ENCODE results near the gene TENT5C.

The TENT5C gene

DNA sequence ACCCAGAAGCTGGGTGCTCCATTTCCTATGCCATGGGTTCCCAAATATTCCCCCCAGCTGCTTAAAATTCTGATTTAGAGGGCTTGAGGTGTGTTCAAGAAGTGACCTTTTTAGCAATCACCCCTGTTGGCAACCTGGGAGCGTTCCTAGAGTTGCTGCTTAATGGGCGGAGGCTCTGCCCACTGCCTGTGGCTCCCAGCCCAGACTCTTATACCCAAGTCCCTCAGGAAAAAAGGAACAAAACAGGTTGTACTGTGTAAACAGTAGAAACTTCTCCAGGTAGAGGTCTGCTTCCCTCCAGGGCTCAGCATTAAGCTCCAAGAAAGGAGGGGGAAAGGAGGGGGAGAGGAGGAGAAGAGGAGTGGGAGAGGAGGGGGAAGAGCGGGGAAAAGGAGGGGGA is 14.6 kb upstream of the TENT5C start:
- no peak for DNase-seq
- Histone ChIP-seq H3K9me3 (ENCODE audit: control insufficient read depth, low read length) (no peaks in the 10 kb centered on the region), H3K79me1 (replicated peaks; ENCODE audit: low read length, poor library complexity, severe bottlenecking) (no peaks in the 10 kb centered on the region), H3K36me3 (ENCODE audit: control insufficient read depth in 1 of 2, insufficient read depth in 2 of 2, low read depth in 1 of 2, low read length in 2 of 2) (no peaks in the 10 kb centered on the region), H2BK12ac (ENCODE audit: low read length in 2 of 2) (no peak overlapping the region), H3K27ac (ENCODE audit: low read length, poor library complexity, severe bottlenecking) (no peak overlapping the region), H3K4me3 (ENCODE audit: insufficient read depth in 1 of 2, low read depth in 1 of 2, low read length in 2 of 2) (no peak overlapping the region), H2AK5ac (ENCODE audit: low read length, severe bottlenecking) (no peak overlapping the region), H3K4ac (ENCODE audit: low read depth in 1 of 2, low read length in 2 of 2) (no peak overlapping the region), H2AFZ (ENCODE audit: low read depth, low read length) (no peak overlapping the region), H3K4me2 (ENCODE audit: low read length, poor library complexity, severe bottlenecking) (no peak overlapping the region), H2BK5ac (ENCODE audit: low read depth, low read length, poor library complexity, severe bottlenecking) (no peak overlapping the region), H2BK120ac (ENCODE audit: low read depth, low read length) (no peak overlapping the region), H3K4me1 (ENCODE audit: control insufficient read depth, insufficient read depth, low read depth, low read length) (peaks cover 3% of the 10 kb centered on the region), H4K91ac (ENCODE audit: low read length) (no peak overlapping the region), H3K14ac (ENCODE audit: low read length in 2 of 2) (no peak overlapping the region), H3K9ac (ENCODE audit: low read length) (no peak overlapping the region), H3K27me3 (ENCODE audit: control insufficient read depth in 1 of 2, insufficient read depth in 1 of 2, low read length in 2 of 2) (peaks cover 8 to 30% of the 10 kb centered on the region in 2 experiments), H2BK15ac (ENCODE audit: low read depth, poor library complexity, severe bottlenecking) (no peak overlapping the region), H3K18ac (ENCODE audit: low read depth in 1 of 2, low read length in 2 of 2) (no peak overlapping the region), H3K23ac (ENCODE audit: low read length in 2 of 2) (no peak overlapping the region), H4K8ac (ENCODE audit: low read length) (no peak overlapping the region)
- 81% methylated on average over 2 of the region's 3 CpGs for WGBS

DNA sequence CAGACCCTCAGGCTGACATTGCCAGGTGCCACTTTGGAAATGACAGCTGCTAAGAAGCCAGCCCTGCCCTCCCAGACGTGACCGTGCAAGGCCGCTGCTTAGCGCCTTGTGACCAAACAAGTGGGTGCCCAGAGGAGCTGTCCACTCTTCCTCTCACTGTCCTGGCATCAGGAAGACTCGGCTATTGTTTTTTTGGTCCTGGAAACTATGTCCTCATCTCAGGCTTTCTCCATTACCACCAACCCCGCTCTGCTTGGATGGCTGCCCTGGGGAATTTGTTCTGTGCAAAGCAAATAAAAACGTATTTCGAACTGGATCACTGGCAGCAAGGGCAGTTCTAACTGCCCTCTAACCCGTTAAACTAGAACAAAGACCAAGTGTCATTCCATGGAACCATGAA is 13.7 kb upstream of the TENT5C start:
- Histone ChIP-seq H3K36me3 (ENCODE audit: control insufficient read depth in 1 of 2, insufficient read depth in 2 of 2, low read depth in 1 of 2, low read length in 2 of 2) (no peaks in the 10 kb centered on the region), H2BK120ac (ENCODE audit: low read depth, low read length) (no peak overlapping the region), H4K91ac (ENCODE audit: low read length) (no peak overlapping the region), H3K4ac (ENCODE audit: low read depth in 1 of 2, low read length in 2 of 2) (no peak overlapping the region), H2BK12ac (ENCODE audit: low read length in 2 of 2) (no peak overlapping the region), H2BK15ac (ENCODE audit: low read depth, poor library complexity, severe bottlenecking) (no peak overlapping the region), H3K9ac (ENCODE audit: low read length) (no peak overlapping the region), H3K23ac (ENCODE audit: low read length in 2 of 2) (no peak overlapping the region), H3K14ac (ENCODE audit: low read length in 2 of 2) (no peak overlapping the region), H3K4me2 (ENCODE audit: low read length, poor library complexity, severe bottlenecking) (no peak overlapping the region), H2AFZ (ENCODE audit: low read depth, low read length) (no peak overlapping the region), H2AK5ac (ENCODE audit: low read length, severe bottlenecking) (no peak overlapping the region), H3K9me3 (ENCODE audit: control insufficient read depth, low read length) (no peaks in the 10 kb centered on the region), H3K27me3 (ENCODE audit: control insufficient read depth in 1 of 2, insufficient read depth in 1 of 2, low read length in 2 of 2) (peaks cover 8 to 34% of the 10 kb centered on the region in 2 experiments), H3K4me3 (ENCODE audit: insufficient read depth in 1 of 2, low read depth in 1 of 2, low read length in 2 of 2) (no peak overlapping the region), H3K27ac (ENCODE audit: low read length, poor library complexity, severe bottlenecking) (no peak overlapping the region), H2BK5ac (ENCODE audit: low read depth, low read length, poor library complexity, severe bottlenecking) (no peak overlapping the region), H3K4me1 (ENCODE audit: control insufficient read depth, insufficient read depth, low read depth, low read length) (peaks cover 3% of the 10 kb centered on the region), H3K79me1 (replicated peaks; ENCODE audit: low read length, poor library complexity, severe bottlenecking) (no peaks in the 10 kb centered on the region), H4K8ac (ENCODE audit: low read length) (no peak overlapping the region), H3K18ac (ENCODE audit: low read depth in 1 of 2, low read length in 2 of 2) (no peak overlapping the region)
- WGBS, result 86% methylated on average over 9 of the region's 9 CpGs
- no peak for DNase-seq

- H2BK5ac ChIP-seq (ENCODE audit: low read depth, low read length, poor library complexity, severe bottlenecking), result no peak overlapping the region
- 83% methylated on average over 8 of the region's 8 CpGs for WGBS
- no peak overlapping the region for H2AFZ ChIP-seq (ENCODE audit: low read depth, low read length)
- no peak overlapping the region for H4K8ac ChIP-seq (ENCODE audit: low read length)
- H3K9ac ChIP-seq (ENCODE audit: low read length), result no peak overlapping the region
- H3K36me3 ChIP-seq (ENCODE audit: control insufficient read depth in 1 of 2, insufficient read depth in 2 of 2, low read depth in 1 of 2, low read length in 2 of 2), result no peaks in the 10 kb centered on the region
- no peak overlapping the region for H3K23ac ChIP-seq (ENCODE audit: low read length in 2 of 2)
- no peak overlapping the region for H3K4ac ChIP-seq (ENCODE audit: low read depth in 1 of 2, low read length in 2 of 2)
- H2AK5ac ChIP-seq (ENCODE audit: low read length, severe bottlenecking), result no peak overlapping the region
- H3K14ac ChIP-seq (ENCODE audit: low read length in 2 of 2), result no peak overlapping the region
- no peaks in the 10 kb centered on the region for H3K9me3 ChIP-seq (ENCODE audit: control insufficient read depth, low read length)
- no peak for DNase-seq
- H4K91ac ChIP-seq (ENCODE audit: low read length), result no peak overlapping the region
- peaks cover 8 to 36% of the 10 kb centered on the region in 2 experiments for H3K27me3 ChIP-seq (ENCODE audit: control insufficient read depth in 1 of 2, insufficient read depth in 1 of 2, low read length in 2 of 2)
- H3K18ac ChIP-seq (ENCODE audit: low read depth in 1 of 2, low read length in 2 of 2), result no peak overlapping the region
- no peak overlapping the region for H2BK15ac ChIP-seq (ENCODE audit: low read depth, poor library complexity, severe bottlenecking)
- no peak overlapping the region for H2BK12ac ChIP-seq (ENCODE audit: low read length in 2 of 2)
- H2BK120ac ChIP-seq (ENCODE audit: low read depth, low read length), result no peak overlapping the region
- no peak overlapping the region for H3K4me3 ChIP-seq (ENCODE audit: insufficient read depth in 1 of 2, low read depth in 1 of 2, low read length in 2 of 2)
- no peaks in the 10 kb centered on the region for H3K79me1 ChIP-seq (replicated peaks; ENCODE audit: low read length, poor library complexity, severe bottlenecking)
- H3K4me2 ChIP-seq (ENCODE audit: low read length, poor library complexity, severe bottlenecking), result no peak overlapping the region
- H3K27ac ChIP-seq (ENCODE audit: low read length, poor library complexity, severe bottlenecking), result no peak overlapping the region
- peaks cover 3% of the 10 kb centered on the region for H3K4me1 ChIP-seq (ENCODE audit: control insufficient read depth, insufficient read depth, low read depth, low read length)
These were observed 11.4 kb upstream of the TENT5C start for GRCh38 chr1:117594261-117594990.

- Histone ChIP-seq H3K4me3 (ENCODE audit: insufficient read depth in 1 of 2, low read depth in 1 of 2, low read length in 2 of 2) (no peak overlapping the region), H3K27ac (ENCODE audit: low read length, poor library complexity, severe bottlenecking) (no peak overlapping the region), H2AK5ac (ENCODE audit: low read length, severe bottlenecking) (no peak overlapping the region), H2BK12ac (ENCODE audit: low read length in 2 of 2) (no peak overlapping the region), H4K8ac (ENCODE audit: low read length) (no peak overlapping the region), H2BK5ac (ENCODE audit: low read depth, low read length, poor library complexity, severe bottlenecking) (no peak overlapping the region), H3K23ac (ENCODE audit: low read length in 2 of 2) (no peak overlapping the region), H3K4ac (ENCODE audit: low read depth in 1 of 2, low read length in 2 of 2) (no peak overlapping the region), H3K14ac (ENCODE audit: low read length in 2 of 2) (no peak overlapping the region), H3K36me3 (ENCODE audit: control insufficient read depth in 1 of 2, insufficient read depth in 2 of 2, low read depth in 1 of 2, low read length in 2 of 2) (no peaks in the 10 kb centered on the region), H3K9me3 (ENCODE audit: control insufficient read depth, low read length) (no peaks in the 10 kb centered on the region), H2AFZ (ENCODE audit: low read depth, low read length) (no peak overlapping the region), H3K4me2 (ENCODE audit: low read length, poor library complexity, severe bottlenecking) (no peak overlapping the region), H3K9ac (ENCODE audit: low read length) (no peak overlapping the region), H3K4me1 (ENCODE audit: control insufficient read depth, insufficient read depth, low read depth, low read length) (no peaks in the 10 kb centered on the region), H2BK120ac (ENCODE audit: low read depth, low read length) (no peak overlapping the region), H4K91ac (ENCODE audit: low read length) (no peak overlapping the region), H2BK15ac (ENCODE audit: low read depth, poor library complexity, severe bottlenecking) (no peak overlapping the region), H3K79me1 (replicated peaks; ENCODE audit: low read length, poor library complexity, severe bottlenecking) (no peaks in the 10 kb centered on the region), H3K27me3 (ENCODE audit: control insufficient read depth in 1 of 2, insufficient read depth in 1 of 2, low read length in 2 of 2) (peaks cover 11 to 43% of the 10 kb centered on the region in 2 experiments), H3K18ac (ENCODE audit: low read depth in 1 of 2, low read length in 2 of 2) (no peak overlapping the region)
- 83% methylated on average over 5 of the region's 5 CpGs for WGBS
- DNase-seq, result no peak
These were observed 9.7 kb upstream of the TENT5C start for GRCh38 chr1:117596023-117596720.

All from mesenchymal stem cell (in vitro differentiated cells and primary cell).